GM19043 (cell line): ENCODE results near the gene ACP7.
"Not testable (repeated sequence)": the region's sequence is repeated elsewhere in the genome, so short reads cannot be mapped to it uniquely, and the experiment has no call there.

Source experiments
- ATAC-seq: cut with Tn5 transposase; IDR thresholded peaks from one replicate; pipeline ENCODE4 v1.9.1; 2021; ENCODE audit warnings: low read depth; ENCODE audit not compliant: unreplicated experiment

Gene ACP7

GRCh38 chr19:39083983-39084731 is at the start of gene ACP7:
Gene ACP7, plus strand, starts transcription at chr19:39084368. Its CDS starts 902 bp downstream, at chr19:39085270.
- ATAC-seq, result no peak

GRCh38 chr19:39036581-39036980 is 47.6 kb upstream of the ACP7 start:
- no peak for ATAC-seq

- ATAC-seq, result no peak
Observed at GRCh38 chr19:39037194-39037593, 47.0 kb upstream of the ACP7 start.

GRCh38 chr19:39038098-39038497 is 46.1 kb upstream of the ACP7 start:
- no peak for ATAC-seq

- no peak for ATAC-seq
Observed at GRCh38 chr19:39045506-39045905, 38.7 kb upstream of the ACP7 start.

- ATAC-seq, result no peak
Observed at GRCh38 chr19:39046037-39046821, 37.9 kb upstream of the ACP7 start.

GRCh38 chr19:39047073-39047472 is 37.1 kb upstream of the ACP7 start:
- no peak for ATAC-seq

- no peak for ATAC-seq
Observed at GRCh38 chr19:39052243-39052746, 31.9 kb upstream of the ACP7 start.

- ATAC-seq, result no peak
Observed at GRCh38 chr19:39052846-39053245, 31.3 kb upstream of the ACP7 start.

GRCh38 chr19:39053276-39054090 is 30.7 kb upstream of the ACP7 start:
- no peak for ATAC-seq

GRCh38 chr19:39054091-39054470 is 30.1 kb upstream of the ACP7 start:
- no peak for ATAC-seq

- no peak for ATAC-seq
Observed at GRCh38 chr19:39057615-39058014, 26.6 kb upstream of the ACP7 start.

GRCh38 chr19:39059302-39059701 is 24.9 kb upstream of the ACP7 start:
- ATAC-seq, result no peak

- ATAC-seq, result no peak
Observed at GRCh38 chr19:39060171-39060570, 24.0 kb upstream of the ACP7 start.

GRCh38 chr19:39064405-39064804 is 19.8 kb upstream of the ACP7 start:
- ATAC-seq, result no peak

GRCh38 chr19:39065928-39066327 is 18.2 kb upstream of the ACP7 start:
- ATAC-seq, result no peak

GRCh38 chr19:39067104-39067503 is 17.1 kb upstream of the ACP7 start:
- ATAC-seq, result no peak

- not testable (repeated sequence) for ATAC-seq
Observed at GRCh38 chr19:39068259-39068658, 15.9 kb upstream of the ACP7 start.

- no peak for ATAC-seq
Observed at GRCh38 chr19:39070888-39071287, 13.3 kb upstream of the ACP7 start.

GRCh38 chr19:39074205-39074692 is 9.9 kb upstream of the ACP7 start:
- ATAC-seq, result no peak

GRCh38 chr19:39074942-39075341 is 9.2 kb upstream of the ACP7 start:
- no peak for ATAC-seq
